ENCODE measurements around the gene AHCYL1. TPM values are rescaled to one million over a fixed set of nuclear protein-coding genes. Genes with fewer than 3 reads are reported as not detected.

Gene AHCYL1
- polyA plus RNA-seq, 2 of the 4 experiments (the other 2 are of a cell fraction) = 124 to 148 TPM

DNA sequence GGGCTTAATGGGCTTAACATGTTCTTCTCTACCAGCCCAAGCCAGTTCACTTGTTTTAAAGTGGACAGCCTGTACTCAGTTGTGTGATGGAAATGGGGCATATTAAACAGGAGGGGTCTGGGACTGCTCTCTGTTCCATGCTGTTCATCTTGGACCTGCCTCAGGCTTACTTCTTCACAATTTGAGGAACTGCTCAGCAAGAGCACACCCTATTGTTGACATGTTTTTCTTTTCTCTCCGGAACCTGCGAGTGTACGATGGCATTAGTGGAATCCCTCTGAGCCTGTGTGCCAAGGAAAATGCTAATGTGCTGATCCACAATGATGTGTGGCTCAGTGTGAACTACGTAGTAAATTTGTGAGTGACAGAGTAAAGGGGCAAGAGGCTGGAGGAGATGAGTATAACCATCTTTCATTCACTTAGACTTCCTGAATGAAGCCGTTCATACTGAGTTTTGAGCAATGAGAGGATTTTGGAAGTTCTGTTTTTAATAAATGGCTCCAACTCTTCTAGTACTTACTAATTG is 6.9 kb downstream of the AHCYL1 start:
- no peak for TF ChIP-seq NR3C1 (IDR thresholded peaks at IDR 0.05)
- peaks cover 45% of the 10 kb centered on the region for H3K4me1 ChIP-seq
- H3K9me3 ChIP-seq = no peaks in the 10 kb centered on the region
- WGBS (ENCODE audit: missing lambda C conversion rate) = 97% methylated on average over 5 of the region's 5 CpGs
- no peak overlapping the region for H3K27ac ChIP-seq
- FAIRE-seq (no peak), DNase-seq (ENCODE audit: low read depth in 1 of 2, low spot score in 1 of 2) (no peak), ATAC-seq (no peak)
- H3K4me3 ChIP-seq = no peak overlapping the region
- POLR2A ChIA-PET = interaction anchor here (0.7 kb wide), 1 partner anchor 68 kb away, joined by 4 read pairs; no protein-coding TSS in a partner anchor
- CTCF ChIA-PET = interaction anchor here (0.7 kb wide), 1 partner anchor 360 kb away, joined by 3 read pairs; no protein-coding TSS in a partner anchor
- H3K4me2 ChIP-seq = no peak overlapping the region

DNA sequence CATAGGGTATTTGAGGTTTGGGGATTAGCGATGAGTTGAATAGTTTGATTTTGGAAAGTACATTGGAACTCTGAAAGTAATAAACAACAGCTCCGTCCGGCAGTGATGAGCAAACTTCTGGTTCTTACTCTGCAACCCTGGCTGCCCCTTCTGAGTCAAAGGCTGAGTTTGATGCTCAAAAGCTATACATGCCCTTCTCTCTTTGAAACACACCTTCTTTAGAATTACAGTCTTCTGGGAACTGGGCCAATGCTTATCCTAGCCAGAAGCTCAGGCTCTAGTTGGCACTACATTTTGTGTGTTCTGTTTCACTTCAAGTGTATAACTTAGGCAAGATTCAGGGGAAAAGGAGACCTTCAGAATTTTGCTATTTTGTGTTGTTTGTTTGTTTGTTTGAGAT is 9.3 kb downstream of the AHCYL1 start:
- no peak for TF ChIP-seq HEYL (CRISPR knock-in tag; IDR thresholded peaks at IDR 0.05)
- TF ChIP-seq GATA3 (IDR thresholded peaks at IDR 0.05; ENCODE audit: borderline replicate concordance) = no peak
- ChIA-PET CTCF (interaction anchor here (0.7 to 7.3 kb wide), 4 partner anchors 9 to 353 kb away, joined by 3 to 44 read pairs (median 3); partner anchors contain the start of gene AHCYL1), POLR2A (no interaction called here)
- DNase-seq (ENCODE audit: low read depth in 1 of 2, low spot score in 1 of 2) = no peak
- FAIRE-seq = no peak
- H3K4me1 ChIP-seq = peaks cover 54% of the 10 kb centered on the region
- no peak for ATAC-seq
- no peak overlapping the region for H3K27ac ChIP-seq
- 98% methylated on average over 3 of the region's 3 CpGs for WGBS (ENCODE audit: missing lambda C conversion rate)
- no peaks in the 10 kb centered on the region for H3K9me3 ChIP-seq
- no peak overlapping the region for H3K4me3 ChIP-seq
- H3K4me2 ChIP-seq = no peak overlapping the region

DNA sequence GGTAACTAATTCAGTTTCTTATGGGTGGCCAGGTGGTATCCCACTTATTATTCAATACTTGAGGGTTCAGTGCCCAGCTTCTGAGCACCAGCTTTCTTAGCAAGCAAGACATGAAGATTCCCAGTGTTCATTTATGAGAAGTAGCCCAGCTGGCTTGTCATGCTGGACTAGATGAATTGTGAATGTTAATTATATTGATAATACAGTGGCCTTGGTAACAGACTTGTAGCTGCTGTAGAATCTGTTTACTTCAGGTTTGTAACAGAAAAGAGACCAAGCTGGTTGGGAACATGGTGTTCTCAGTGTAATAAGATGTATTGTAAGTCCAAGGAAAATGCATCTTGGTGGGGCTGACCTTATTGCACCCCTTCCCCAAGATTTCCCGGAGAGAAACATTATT is 10.1 kb downstream of the AHCYL1 start:
- Histone ChIP-seq H3K9me3 (no peaks in the 10 kb centered on the region), H3K27ac (no peak overlapping the region), H3K4me2 (no peak overlapping the region), H3K4me3 (no peak overlapping the region), H3K4me1 (peaks cover 58% of the 10 kb centered on the region)
- DNase-seq (ENCODE audit: low read depth in 1 of 2, low spot score in 1 of 2) = no peak
- 96% methylated on average over 1 of the region's 1 CpG for WGBS (ENCODE audit: missing lambda C conversion rate)
- no peak for TF ChIP-seq CHD2 (IDR thresholded peaks at IDR 0.05; ENCODE audit: low read length, partially characterized antibody)
- TF ChIP-seq ZSCAN20 (CRISPR knock-in tag; IDR thresholded peaks at IDR 0.05) = no peak
- TF ChIP-seq SMC3 (IDR thresholded peaks at IDR 0.05) = no peak
- TF ChIP-seq MAFK (IDR thresholded peaks at IDR 0.05; ENCODE audit: partially characterized antibody) = no peak
- TF ChIP-seq, protein P1, sequence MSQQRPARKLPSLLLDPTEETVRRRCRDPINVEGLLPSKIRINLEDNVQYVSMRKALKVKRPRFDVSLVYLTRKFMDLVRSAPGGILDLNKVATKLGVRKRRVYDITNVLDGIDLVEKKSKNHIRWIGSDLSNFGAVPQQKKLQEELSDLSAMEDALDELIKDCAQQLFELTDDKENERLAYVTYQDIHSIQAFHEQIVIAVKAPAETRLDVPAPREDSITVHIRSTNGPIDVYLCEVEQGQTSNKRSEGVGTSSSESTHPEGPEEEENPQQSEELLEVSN (IDR thresholded peaks at IDR 0.05; ENCODE audit: borderline replicate concordance, low read depth) = no peak
- no peak for ATAC-seq
- no peak for FAIRE-seq
- CTCF ChIA-PET = interaction anchor here (0.9 to 7.3 kb wide), 3 partner anchors 9 to 353 kb away, joined by 3 to 44 read pairs (median 3); partner anchors contain the start of gene AHCYL1
- POLR2A ChIA-PET = no interaction called here

DNA sequence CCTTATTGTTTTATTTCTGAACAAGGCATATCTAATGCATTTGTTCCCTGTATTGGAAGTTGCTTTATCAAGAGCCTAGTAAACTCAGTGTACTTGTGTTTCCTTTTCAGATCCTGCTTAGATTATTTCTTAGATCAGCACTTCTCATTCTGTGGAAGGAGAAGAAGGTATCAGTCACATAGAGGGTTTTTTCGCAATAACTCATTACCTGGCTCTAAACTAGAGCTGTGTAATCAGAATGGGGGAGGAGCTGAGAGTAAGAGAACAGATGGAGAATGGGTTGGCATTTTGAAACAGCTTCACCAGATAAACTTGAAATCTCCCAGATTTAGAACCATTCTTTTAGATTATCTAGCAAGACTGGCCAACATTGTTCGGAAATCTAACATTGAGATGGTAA is 11.0 kb downstream of the AHCYL1 start:
- 89% methylated on average over 2 of the region's 2 CpGs for WGBS (ENCODE audit: missing lambda C conversion rate)
- ATAC-seq (no peak), FAIRE-seq (no peak), DNase-seq (ENCODE audit: low read depth in 1 of 2, low spot score in 1 of 2) (no peak)
- Histone ChIP-seq H3K27ac (no peak overlapping the region), H3K4me2 (no peak overlapping the region), H3K4me1 (peaks cover 58% of the 10 kb centered on the region), H3K4me3 (no peak overlapping the region), H3K9me3 (no peaks in the 10 kb centered on the region)
- ChIA-PET POLR2A (no interaction called here), CTCF (interaction anchor here (1.5 to 7.3 kb wide), 3 partner anchors 11 to 223 kb away, joined by 3 to 44 read pairs (median 4); partner anchors contain the start of gene AHCYL1)
- TF ChIP-seq HOXB13 (CRISPR knock-in tag; IDR thresholded peaks at IDR 0.05; ENCODE audit: low read depth) = no peak
- no peak for TF ChIP-seq EHF (CRISPR knock-in tag; IDR thresholded peaks at IDR 0.05)
- no peak for TF ChIP-seq FOXS1 (CRISPR knock-in tag; IDR thresholded peaks at IDR 0.05)
- TF ChIP-seq TP53 (CRISPR knock-in tag; IDR thresholded peaks at IDR 0.05) = no peak
- no peak for TF ChIP-seq NPAS2 (CRISPR knock-in tag; IDR thresholded peaks at IDR 0.05; ENCODE audit: borderline replicate concordance)

DNA sequence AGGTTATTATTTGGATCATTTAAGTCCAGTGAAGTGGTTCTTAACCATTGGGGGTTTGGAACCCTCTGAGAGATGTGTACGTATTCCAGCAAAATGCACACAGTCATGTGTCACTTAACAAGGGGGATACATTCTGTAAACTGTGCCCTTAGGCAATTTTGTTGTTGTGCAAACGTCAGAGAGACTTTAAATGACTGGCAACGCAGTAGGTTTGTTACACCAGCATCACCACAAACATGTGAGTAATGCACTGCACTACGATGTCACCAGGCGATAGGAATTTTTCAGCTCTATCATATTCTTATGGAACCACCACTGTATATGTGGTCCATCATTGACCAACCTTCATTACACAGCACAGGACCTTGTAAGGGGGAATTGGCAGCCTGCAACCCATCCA is 11.9 kb downstream of the AHCYL1 start:
- Histone ChIP-seq H3K4me3 (no peak overlapping the region), H3K27ac (no peak overlapping the region; a peak in 1 of 6 replicates), H3K9me3 (no peaks in the 10 kb centered on the region), H3K4me2 (0 out of 3 replicates have a peak overlapping the region, but pooled peaks have one; percentile 12), H3K4me1 (peaks cover 65% of the 10 kb centered on the region)
- ATAC-seq (peak in 1 of 2 experiments; percentile 39; a peak in 1 of 6 replicates), DNase-seq (ENCODE audit: low read depth in 1 of 2, low spot score in 1 of 2) (no peak), FAIRE-seq (no peak)
- CTCF ChIA-PET = interaction anchor here (1.2 to 7.3 kb wide), 5 partner anchors 11 to 356 kb away, joined by 3 to 44 read pairs (median 4); partner anchors contain the start of gene AHCYL1
- TF ChIP-seq, protein P2, sequence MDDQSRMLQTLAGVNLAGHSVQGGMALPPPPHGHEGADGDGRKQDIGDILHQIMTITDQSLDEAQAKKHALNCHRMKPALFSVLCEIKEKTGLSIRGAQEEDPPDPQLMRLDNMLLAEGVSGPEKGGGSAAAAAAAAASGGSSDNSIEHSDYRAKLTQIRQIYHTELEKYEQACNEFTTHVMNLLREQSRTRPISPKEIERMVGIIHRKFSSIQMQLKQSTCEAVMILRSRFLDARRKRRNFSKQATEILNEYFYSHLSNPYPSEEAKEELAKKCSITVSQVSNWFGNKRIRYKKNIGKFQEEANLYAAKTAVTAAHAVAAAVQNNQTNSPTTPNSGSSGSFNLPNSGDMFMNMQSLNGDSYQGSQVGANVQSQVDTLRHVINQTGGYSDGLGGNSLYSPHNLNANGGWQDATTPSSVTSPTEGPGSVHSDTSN (IDR thresholded peaks at IDR 0.05) = no peak
- TF ChIP-seq, protein P3, sequence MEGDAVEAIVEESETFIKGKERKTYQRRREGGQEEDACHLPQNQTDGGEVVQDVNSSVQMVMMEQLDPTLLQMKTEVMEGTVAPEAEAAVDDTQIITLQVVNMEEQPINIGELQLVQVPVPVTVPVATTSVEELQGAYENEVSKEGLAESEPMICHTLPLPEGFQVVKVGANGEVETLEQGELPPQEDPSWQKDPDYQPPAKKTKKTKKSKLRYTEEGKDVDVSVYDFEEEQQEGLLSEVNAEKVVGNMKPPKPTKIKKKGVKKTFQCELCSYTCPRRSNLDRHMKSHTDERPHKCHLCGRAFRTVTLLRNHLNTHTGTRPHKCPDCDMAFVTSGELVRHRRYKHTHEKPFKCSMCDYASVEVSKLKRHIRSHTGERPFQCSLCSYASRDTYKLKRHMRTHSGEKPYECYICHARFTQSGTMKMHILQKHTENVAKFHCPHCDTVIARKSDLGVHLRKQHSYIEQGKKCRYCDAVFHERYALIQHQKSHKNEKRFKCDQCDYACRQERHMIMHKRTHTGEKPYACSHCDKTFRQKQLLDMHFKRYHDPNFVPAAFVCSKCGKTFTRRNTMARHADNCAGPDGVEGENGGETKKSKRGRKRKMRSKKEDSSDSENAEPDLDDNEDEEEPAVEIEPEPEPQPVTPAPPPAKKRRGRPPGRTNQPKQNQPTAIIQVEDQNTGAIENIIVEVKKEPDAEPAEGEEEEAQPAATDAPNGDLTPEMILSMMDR (IDR thresholded peaks at IDR 0.05) = no peak
- WGBS (ENCODE audit: missing lambda C conversion rate) = 67% methylated on average over 5 of the region's 5 CpGs
- POLR2A ChIA-PET = no interaction called here
